Activated gamma-delta T cell treated with Interleukin-2 at 50 U/mL for 16 hours (primary cell): ENCODE data around the gene ZC3H8.
A peak's percentile ranks its signal among the peaks of the same experiment; 100 is the strongest.

Source experiments
- DNase-seq: peaks from one replicate; pipeline ENCODE4 v3.0.0-alpha.2; 2020

The ZC3H8 gene

GRCh38 chr2:112189001-112189556 lies 65.8 kb downstream of the ZC3H8 start:
- no peak for DNase-seq

GRCh38 chr2:112187805-112188596 lies 66.8 kb downstream of the ZC3H8 start:
- DNase-seq: peak; percentile 73

- DNase-seq: no peak
Measured at GRCh38 chr2:112187046-112187715, 67.7 kb downstream of the ZC3H8 start.

GRCh38 chr2:112185131-112185530 lies 69.7 kb downstream of the ZC3H8 start:
- DNase-seq: no peak

GRCh38 chr2:112184121-112184520 lies 70.7 kb downstream of the ZC3H8 start:
- no peak for DNase-seq

GRCh38 chr2:112183327-112184025 lies 71.4 kb downstream of the ZC3H8 start:
- DNase-seq: no peak

- no peak for DNase-seq
Measured at GRCh38 chr2:112182581-112183034, 72.2 kb downstream of the ZC3H8 start.

GRCh38 chr2:112181571-112182290 lies 73.1 kb downstream of the ZC3H8 start:
- DNase-seq: peak; percentile 35

- no peak for DNase-seq
Measured at GRCh38 chr2:112175958-112176573, 78.8 kb downstream of the ZC3H8 start.

GRCh38 chr2:112175333-112175732 lies 79.5 kb downstream of the ZC3H8 start:
- no peak for DNase-seq

GRCh38 chr2:112174383-112174782 lies 80.5 kb downstream of the ZC3H8 start:
- no peak for DNase-seq

GRCh38 chr2:112173646-112174319 lies 81.1 kb downstream of the ZC3H8 start:
- DNase-seq: no peak

- DNase-seq: no peak
Measured at GRCh38 chr2:112170495-112170894, 84.3 kb downstream of the ZC3H8 start.

GRCh38 chr2:112168422-112169124 lies 86.3 kb downstream of the ZC3H8 start:
- no peak for DNase-seq

GRCh38 chr2:112166806-112167499 lies 87.9 kb downstream of the ZC3H8 start:
- no peak for DNase-seq

- no peak for DNase-seq
Measured at GRCh38 chr2:112165296-112165695, 89.5 kb downstream of the ZC3H8 start.

GRCh38 chr2:112164876-112165275 lies 90.0 kb downstream of the ZC3H8 start:
- no peak for DNase-seq

GRCh38 chr2:112163541-112163981 lies 91.3 kb downstream of the ZC3H8 start:
- no peak for DNase-seq

GRCh38 chr2:112162956-112163355 lies 91.9 kb downstream of the ZC3H8 start:
- DNase-seq: no peak

- no peak for DNase-seq
Measured at GRCh38 chr2:112162341-112162740, 92.5 kb downstream of the ZC3H8 start.
